ENCODE results near the gene PTPN13. TPM values are rescaled to one million over a fixed set of nuclear protein-coding genes. Genes with fewer than 3 reads are reported as not detected.

Gene PTPN13
- 3.7 to 4.1 TPM (median 3.9 TPM) in 5 replicates for total RNA-seq (2022; extraction: Qiagen RNA extraction)

GRCh38 chr4:86593688-86594558 lies at the start of gene PTPN13:
PTPN13 (plus strand) TSS chr4:86594315; CDS start chr4:86635257, 40,942 bp downstream.

GRCh38 chr4:86848732-86849619 lies 254.9 kb downstream of the PTPN13 start, which contains the start of gene SLC10A6:
SLC10A6 (minus strand) TSS chr4:86849384; CDS start chr4:86849115, 269 bp downstream.

Other genes starting within 250 kb of the PTPN13 start
- gene MAPK10, start 234.3 kb upstream of the PTPN13 start, total RNA-seq (2022; extraction: Qiagen RNA extraction) = 0.33 to 0.51 TPM (median 0.35 TPM) in 5 replicates